ENCODE results near the gene RNF220. TPM values are rescaled to one million over a fixed set of nuclear protein-coding genes. Genes with fewer than 3 reads are reported as not detected.
"Not testable (repeated sequence)": the region's sequence is repeated elsewhere in the genome, so short reads cannot be mapped to it uniquely, and the experiment has no call there.

The RNF220 gene
- total RNA-seq, 4 donors from 2014 or later, result 54.2 to 94.0 (median 88.8) TPM

DNA sequence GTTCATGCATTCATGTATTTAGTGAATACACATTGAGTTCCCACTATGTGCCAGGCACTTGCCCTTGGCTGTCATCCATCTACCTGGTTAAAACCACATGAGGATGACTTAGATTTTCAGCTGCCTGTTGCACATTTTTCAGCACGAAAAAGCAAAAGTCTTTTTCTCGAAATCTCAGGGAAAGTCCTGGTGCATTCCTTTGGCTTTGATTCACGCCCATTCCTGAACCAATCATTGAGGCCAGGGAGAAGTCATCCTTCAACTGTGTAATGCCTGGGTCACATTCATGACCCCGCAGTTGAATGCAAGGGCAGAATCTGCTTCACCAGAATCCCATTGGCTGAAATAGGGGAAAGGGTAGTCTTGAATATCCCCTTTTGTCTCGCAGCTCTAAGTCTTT lies 84.4 kb downstream of the RNF220 start:
- TF ChIP-seq, protein P1, sequence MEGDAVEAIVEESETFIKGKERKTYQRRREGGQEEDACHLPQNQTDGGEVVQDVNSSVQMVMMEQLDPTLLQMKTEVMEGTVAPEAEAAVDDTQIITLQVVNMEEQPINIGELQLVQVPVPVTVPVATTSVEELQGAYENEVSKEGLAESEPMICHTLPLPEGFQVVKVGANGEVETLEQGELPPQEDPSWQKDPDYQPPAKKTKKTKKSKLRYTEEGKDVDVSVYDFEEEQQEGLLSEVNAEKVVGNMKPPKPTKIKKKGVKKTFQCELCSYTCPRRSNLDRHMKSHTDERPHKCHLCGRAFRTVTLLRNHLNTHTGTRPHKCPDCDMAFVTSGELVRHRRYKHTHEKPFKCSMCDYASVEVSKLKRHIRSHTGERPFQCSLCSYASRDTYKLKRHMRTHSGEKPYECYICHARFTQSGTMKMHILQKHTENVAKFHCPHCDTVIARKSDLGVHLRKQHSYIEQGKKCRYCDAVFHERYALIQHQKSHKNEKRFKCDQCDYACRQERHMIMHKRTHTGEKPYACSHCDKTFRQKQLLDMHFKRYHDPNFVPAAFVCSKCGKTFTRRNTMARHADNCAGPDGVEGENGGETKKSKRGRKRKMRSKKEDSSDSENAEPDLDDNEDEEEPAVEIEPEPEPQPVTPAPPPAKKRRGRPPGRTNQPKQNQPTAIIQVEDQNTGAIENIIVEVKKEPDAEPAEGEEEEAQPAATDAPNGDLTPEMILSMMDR (IDR thresholded peaks at IDR 0.05), result no peak
- DNase-seq (ENCODE audit: low spot score) (no peak), ATAC-seq (ENCODE audit: low FRiP score) (no peak)

DNA sequence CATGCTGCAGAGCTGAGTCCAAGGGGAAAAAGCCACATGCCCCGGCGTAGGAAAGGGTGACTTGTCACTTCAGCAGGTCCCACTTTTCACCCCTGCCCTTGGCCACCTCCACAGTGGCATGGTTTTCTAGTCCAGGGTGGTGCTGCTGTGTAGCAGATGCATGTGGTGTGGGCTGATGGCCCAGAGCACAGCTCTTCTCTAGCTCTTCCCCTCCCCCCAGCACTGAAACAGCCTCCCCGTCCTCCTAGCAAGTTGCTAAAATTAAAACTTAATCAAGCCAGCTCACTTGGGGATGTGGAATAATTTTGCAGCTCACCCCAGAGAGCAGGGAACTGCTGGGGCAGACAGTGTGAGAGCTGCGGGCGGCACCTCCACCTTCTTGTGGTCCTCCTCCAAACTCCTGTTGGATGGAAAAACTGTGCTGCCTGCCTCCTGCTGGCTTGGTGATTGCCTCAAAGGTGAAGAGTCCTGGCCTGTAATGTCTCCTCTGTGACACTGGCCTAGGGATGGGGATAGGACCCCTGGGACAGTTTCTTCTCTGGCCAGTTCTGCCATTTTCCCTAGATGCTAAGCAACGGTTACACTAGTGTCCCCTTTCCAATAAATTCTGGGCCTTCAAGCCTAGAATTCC lies 91.6 kb downstream of the RNF220 start:
- TF ChIP-seq, protein P1 (IDR thresholded peaks at IDR 0.05), result no peak

DNA sequence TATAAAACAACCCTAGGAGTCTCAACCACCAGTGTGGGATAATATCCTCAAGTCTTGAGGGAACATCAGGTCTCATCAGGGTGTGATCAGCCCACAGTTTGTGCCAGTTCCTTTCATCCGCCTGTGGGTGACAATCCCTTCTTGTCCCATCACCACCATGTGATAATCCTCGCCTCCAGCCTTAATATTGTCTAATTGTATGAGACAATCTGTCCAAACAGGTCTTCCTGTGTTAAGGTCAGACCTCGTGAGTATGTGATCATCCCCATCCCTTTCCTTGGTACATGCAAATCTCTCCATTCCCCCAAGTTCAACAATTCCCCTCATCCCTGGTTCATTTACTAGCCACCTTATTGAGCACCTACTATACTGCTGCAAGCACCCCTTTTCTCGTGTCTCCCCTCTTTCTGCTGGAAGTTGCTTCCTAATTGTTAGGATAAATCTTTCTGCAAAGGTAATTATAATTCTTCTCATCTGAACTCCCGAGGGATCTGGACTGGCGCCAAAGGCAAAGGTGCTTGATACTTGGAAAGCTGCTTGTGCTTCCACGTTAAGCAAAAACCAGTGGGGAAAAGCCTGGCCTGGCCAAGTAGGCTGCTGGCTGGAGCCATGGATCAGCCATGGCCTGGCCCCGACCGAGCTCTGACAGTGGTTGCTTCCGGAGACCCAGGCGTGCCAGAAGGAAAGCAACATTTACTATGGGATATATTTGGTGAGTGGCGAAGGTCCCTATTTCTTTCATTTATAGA lies 92.5 kb downstream of the RNF220 start:
- DNase-seq (ENCODE audit: low spot score), result no peak
- TF ChIP-seq, protein P1 (IDR thresholded peaks at IDR 0.05), result no peak
- no peak for ATAC-seq (ENCODE audit: low FRiP score)

More for the DNA sequence above, 91.6 kb downstream of the RNF220 start:
- DNase-seq (ENCODE audit: low spot score) (no peak), ATAC-seq (ENCODE audit: low FRiP score) (no peak)

DNA sequence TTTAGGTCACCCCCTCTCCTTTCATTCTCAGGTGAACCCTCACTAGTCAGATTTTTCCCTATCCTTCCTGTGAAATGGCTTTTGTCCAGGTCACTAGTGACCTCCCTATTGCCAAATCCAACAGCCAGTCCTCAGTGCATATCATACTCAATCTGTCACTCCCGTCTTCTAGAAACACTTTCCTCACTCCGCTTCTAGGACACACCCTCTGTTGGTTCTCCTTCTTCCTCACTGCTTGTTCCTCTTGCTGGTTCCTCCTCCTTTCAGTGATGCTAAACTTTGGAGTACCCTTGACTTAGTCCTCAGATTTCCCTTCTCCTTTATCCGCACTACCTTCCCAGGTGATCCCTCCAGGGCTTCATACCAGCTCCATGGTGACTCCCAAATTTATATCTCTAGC lies 94.3 kb downstream of the RNF220 start:
- TF ChIP-seq, protein P1 (IDR thresholded peaks at IDR 0.05), result no peak
- no peak for ATAC-seq (ENCODE audit: low FRiP score)
- DNase-seq (ENCODE audit: low spot score), result no peak

DNA sequence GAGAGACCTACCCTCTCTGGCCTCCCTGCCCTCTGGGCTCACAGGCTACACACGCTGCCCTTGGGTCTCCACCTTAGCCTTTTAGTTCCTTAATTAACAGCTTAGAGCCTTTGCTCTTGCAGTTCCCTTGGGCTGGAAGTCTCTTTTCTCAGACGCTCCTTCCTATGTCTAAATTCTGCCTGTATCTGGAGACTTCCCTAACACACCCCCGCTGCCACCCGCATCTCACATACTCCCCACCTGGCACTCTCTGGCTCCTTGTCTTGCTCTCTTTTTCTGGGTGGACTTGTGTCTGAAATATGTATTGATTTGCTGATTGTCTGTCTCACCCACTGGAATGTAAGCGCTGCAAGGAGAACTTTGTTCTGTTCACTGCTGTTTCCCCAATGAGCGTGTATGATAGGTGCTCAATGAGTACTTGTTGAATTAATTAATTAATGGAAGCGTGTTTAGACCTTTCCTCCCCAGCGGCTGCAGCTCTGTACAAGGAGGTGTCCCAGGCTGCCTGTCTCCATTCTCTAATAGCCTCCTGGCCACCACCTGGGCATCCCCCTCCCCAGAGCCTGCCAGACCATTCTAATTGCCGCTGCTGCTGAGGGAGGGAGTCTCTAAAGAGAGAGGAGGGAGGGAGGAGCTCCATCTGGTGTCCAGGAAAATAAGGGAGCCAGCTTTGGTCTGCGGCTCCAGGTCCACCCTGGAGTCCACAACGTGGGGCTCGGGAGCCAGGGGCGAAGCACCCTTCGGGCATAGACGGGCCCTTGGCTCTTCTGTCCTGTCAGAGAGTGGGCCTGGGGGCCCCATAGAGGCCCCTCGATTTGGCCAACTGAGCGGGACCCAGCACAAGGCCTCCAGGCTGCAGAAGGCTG lies 95.4 kb downstream of the RNF220 start:
- no peak for ATAC-seq (ENCODE audit: low FRiP score)

DNA sequence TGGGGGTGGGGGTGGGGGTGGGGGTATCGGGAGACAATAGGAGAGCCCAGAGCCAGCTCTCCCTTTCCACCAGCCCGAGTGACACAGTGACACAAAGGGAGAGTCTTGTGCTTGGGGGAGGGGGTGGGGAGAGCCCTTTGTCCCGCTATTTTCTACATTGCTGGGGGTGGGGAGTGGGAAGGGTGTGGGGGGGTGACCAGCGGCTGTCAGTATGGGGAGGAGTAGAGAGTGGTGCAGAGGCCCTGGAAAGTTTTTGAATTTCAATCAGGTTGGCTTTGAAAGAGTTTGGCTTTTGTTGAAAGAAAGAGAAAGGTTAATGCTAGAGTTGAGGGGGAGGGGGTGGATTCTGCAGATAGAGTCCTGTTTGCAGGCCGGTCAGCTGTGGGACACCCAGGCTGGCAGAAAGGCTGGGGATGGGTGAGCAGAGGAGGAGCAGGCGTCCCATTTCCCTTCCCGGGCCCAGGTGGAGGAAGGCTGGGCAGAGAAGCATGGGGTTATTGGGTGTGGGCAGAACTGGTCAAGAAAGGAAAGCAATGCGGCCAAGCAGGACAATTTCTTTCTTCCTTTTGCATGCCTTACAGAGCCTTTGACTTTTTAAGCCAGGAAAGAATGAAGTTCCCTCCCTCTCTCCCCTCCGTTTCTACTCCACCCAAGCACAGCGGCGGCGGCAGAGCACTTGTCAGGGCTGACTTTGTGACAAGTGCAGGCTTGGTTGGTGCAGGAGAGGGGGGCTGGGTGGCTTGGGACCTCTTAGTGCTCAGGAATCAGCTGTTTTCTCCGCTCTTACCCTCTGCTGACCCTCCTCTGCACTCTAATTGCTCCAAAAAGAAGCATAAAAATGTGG lies 96.2 kb downstream of the RNF220 start:
- DNase-seq (ENCODE audit: low spot score) (no peak), ATAC-seq (ENCODE audit: low FRiP score) (no peak)
- TF ChIP-seq, protein P1 (IDR thresholded peaks at IDR 0.05), result no peak

More for the DNA sequence above, 95.4 kb downstream of the RNF220 start:
- no peak for DNase-seq (ENCODE audit: low spot score)
- TF ChIP-seq, protein P1 (IDR thresholded peaks at IDR 0.05), result no peak

DNA sequence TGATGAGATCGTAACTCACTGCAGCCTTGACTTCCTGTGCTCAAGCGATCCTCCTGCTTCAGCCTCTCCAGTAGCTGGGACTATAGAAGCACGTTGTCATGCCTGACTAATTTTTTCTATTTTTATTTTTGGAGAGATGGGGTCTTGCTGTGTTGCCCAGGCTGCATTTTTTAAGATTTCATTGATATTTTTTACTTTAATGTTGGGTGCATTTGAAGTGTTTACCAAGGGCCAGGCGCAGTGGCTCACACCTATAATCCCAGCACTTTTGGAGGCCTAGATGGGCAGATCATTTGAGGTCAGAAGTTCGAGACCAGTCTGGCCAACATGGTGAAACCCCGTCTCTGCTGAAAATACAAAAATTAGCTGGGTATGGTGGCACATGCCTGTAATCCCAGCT lies 97.8 kb downstream of the RNF220 start:
- DNase-seq (ENCODE audit: low spot score); ATAC-seq (ENCODE audit: low FRiP score): not testable (repeated sequence)

Data from omental fat pad (tissue), 4 donors.